Measurements from ENCODE around the gene PDGFA.
A peak's percentile ranks its signal among the peaks of the same experiment; 100 is the strongest.

PDGFA gene

GRCh38 chr7:515628-516027 is 4.0 kb downstream of the PDGFA start:
- DNase-seq = no peak

- DNase-seq = no peak
Observed at GRCh38 chr7:514651-515598, 4.7 kb downstream of the PDGFA start.

GRCh38 chr7:514242-514641 is 5.4 kb downstream of the PDGFA start:
- no peak for DNase-seq

GRCh38 chr7:513521-514166 is 6.0 kb downstream of the PDGFA start:
- DNase-seq = no peak

- DNase-seq = peak; percentile 44
Observed at GRCh38 chr7:512541-513311, 6.9 kb downstream of the PDGFA start.

DNA sequence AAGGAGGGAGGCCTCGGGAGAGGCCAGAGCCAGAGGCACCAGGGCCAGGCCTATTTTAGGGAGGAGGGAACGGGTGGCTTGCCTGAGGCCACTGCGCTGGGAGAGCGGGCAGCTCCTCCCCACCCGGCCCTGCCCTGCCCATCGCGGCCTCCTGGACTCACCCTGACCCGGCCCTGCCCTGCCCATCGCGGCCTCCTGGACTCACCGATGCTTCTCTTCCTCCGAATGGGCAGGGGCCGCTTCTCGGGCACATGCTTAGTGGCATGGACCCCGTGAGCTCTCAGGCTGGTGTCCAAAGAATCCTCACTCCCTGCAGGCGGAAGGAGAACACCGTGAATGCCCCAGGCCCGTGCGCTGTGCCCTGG is 7.5 kb downstream of the PDGFA start:
- no peak for DNase-seq

- DNase-seq = no peak
Observed at GRCh38 chr7:511476-512145, 8.0 kb downstream of the PDGFA start.

- DNase-seq = no peak
Observed at GRCh38 chr7:510782-511281, 8.8 kb downstream of the PDGFA start.

GRCh38 chr7:510131-510481 is 9.5 kb downstream of the PDGFA start:
- DNase-seq = no peak

DNA sequence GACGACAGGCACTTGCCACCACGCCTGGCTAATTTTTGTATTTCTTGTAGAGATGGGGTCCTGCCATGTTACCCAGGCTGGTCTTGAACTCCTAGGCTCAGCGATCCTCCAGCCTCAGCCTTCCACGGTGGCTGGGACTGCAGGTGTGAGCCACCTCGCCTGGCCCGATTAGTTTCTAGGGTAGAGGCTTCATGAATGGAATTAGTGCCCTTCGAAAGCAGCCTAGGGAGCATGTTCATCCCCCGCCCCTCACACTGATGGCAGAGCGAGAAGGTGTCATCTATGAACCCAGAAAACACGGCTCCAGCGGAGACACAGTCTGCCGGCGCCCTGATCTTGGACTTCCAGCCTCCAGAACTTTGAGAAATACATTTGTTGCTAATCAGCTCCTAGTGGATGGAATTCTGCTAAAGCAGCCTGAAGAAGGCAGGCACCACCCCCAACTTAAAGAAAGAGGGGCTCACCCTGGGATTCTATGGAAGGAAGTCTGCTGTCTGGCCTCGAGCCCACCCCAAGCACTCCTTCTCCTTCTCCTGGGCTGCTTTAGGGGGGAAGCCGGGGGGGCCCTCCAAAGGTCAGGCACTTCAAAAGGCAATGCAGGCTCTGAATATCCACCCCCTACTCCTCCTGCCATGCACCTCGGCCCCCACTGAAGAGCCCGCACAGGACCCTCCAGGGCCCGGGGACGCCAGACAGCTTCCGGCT is 10.1 kb downstream of the PDGFA start:
- no peak for DNase-seq

GRCh38 chr7:508461-509170 is 11.0 kb downstream of the PDGFA start:
- no peak for DNase-seq

GRCh38 chr7:507623-508300 is 11.9 kb downstream of the PDGFA start:
- no peak for DNase-seq

- DNase-seq = no peak
Observed at GRCh38 chr7:506921-507622, 12.6 kb downstream of the PDGFA start.

- DNase-seq = no peak
Observed at GRCh38 chr7:506391-506831, 13.2 kb downstream of the PDGFA start.

DNA sequence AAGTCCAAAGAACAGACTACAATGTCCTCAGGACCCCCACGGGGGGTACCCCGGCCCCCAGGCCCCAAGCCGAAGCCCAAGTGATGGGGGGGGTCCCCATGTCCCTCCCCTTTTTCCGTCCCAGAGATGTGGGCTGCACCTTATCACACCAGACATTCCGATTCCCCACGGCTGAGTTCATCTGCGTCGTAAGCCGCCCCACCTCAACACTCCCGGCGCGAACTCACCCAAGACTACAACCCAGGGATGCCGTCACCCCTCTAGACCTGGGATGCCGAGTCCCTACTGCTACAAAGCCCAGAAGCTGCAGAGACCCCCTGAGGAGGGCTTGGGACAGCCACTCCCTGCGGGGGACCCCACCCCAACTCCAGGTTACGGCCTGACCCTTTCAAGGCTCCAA is 14.5 kb downstream of the PDGFA start:
- no peak for DNase-seq

- no peak for DNase-seq
Observed at GRCh38 chr7:504221-505111, 15.2 kb downstream of the PDGFA start.

DNA sequence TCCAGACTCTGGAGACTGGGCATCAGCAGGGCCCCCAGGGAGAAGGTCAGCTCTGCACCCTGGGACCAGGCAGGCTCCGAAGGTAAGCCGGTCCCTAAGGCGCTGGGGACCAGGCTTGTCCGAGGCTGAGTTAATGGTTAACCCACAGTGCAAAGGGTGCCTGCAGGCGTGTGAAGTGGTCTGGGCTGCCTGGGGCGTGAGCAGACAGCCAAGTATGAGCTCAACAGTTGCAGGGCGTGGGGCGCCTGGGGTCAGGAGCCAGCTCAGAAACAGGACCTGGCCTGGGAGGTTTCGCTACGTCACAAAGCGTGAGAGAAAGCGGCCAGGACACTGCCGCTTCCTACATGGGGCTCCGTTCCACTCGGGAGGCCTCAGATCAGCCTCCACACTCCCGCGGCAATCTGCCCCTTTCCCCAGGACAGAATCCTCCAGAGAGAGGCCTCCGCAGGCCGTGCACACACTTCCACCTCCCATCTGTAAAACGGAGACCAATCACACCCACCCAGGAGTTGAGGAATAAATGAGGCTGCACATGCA is 16.0 kb downstream of the PDGFA start:
- DNase-seq = no peak

GRCh38 chr7:502296-502695 is 17.4 kb downstream of the PDGFA start:
- DNase-seq = no peak

DNA sequence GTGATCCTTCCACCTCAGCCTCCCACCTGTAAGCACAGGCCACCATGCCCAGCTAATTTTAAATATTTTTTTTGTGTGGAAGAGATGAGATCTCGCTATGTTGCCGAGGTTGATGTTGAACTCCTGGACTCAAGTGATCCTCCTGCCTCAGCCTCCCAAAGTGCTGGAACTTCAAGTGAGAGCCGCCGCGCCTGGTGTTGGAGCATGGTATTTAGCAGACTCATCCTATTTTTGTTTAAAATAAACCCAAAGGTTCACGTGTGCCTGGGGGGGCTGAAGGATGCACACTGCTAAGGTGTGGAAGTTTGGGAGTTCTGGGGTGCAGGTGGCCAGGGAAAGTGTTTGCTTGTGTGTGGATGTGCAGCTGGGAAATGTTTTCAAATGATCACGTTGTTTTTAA is 18.1 kb downstream of the PDGFA start:
- DNase-seq = no peak
